RPMI7951 (cell line): ENCODE data around the gene MIX23. TPM values are rescaled to one million over a fixed set of nuclear protein-coding genes. Genes with fewer than 3 reads are reported as not detected.
A peak's percentile ranks its signal among the peaks of the same experiment; 100 is the strongest.

Source experiments
- DNase-seq: peaks from one replicate; pipeline ENCODE4 v3.0.0-alpha.2; 2012; ENCODE audit warnings: low read depth
- total RNA-seq: library from RNA; depleted of rRNA; stranded (reverse); fragments of >200 nt; shearing (Covaris generic); gene quantifications from 2 replicates; pipeline ENCODE4 v1.2.3, GENCODE V29; 2014

MIX23 gene
- total RNA-seq, 1 experiment from 2014 or later: 99.6 TPM

DNA sequence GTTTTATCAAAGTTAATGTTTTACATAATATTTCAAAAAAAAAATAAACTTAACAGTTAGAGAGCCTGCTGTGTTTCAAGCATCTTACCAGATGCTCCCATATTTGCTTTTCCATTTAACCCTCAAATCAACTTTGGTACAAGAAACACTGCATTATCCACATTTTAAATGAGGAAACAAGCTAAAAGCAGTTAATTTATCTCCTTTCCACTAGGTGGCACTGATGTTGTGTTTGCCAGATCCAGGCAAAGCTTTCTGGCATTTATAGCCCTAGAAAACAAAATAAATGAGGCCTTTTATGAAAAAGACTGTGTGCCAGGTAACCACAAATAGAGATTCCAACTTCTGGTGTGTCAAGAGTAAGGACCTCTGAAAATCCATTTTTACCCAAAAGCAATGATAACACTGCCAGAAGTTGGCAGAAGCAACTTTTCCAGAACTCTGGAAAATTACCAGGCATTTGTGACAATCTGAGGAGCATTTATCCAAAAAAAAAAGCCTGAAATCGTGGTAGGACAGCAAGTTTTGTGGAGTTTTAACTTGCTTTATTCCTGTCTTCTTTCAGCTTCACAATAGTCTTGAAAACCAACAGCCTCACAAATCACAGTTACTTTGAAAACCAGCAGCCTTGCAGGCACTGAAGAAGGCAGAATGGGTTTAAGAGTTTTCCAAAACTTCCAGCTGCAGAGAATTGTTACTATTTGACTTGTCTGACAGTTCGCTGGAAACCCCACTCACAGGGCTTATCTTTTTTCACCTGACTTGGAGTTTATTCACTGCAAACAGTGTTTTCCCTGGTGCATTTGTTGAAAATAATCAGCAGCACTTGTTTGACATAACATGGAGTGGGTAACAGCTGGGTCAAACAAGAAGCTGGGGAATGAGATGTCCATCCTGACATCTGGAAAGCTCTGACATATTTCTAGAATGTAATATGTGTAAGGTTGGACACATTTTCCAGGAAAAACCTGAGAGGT lies 10.1 kb upstream of the MIX23 start:
- DNase-seq: peak; percentile 59

DNA sequence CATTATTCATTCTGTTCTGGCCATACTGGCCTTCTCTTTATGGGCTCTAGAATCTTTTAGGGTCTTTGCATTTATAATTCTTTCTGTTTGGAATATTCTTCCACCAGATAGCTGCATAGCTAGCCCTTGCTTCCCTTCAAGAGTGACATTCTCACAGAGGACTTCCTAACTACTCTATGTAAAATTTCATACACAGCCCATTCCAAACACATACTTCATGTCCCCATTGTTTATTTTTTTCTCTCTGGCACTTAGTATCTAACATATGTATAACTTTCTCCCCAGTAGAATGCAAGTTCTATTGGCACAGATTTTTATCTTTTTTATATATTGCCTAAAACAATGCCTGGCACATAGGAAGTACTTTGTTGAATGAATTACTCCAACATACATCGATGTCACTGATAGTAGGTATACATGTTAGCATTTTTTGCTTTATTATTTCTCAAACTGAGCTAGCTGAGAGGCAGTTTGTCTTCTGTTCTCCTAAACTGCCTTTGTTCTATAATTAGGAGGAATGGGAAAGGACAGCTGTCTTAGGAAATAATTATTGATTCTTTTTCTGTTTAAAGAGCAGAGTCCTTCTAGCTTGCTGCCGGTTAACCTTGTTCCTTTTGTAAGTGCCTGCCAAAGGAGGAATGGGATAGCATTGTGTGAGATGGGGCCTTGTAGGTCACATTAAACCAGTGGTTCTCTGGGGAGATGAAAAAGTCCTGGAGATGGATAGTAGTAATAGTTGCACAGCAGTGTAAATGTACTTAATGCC lies 8.8 kb upstream of the MIX23 start:
- no peak for DNase-seq

DNA sequence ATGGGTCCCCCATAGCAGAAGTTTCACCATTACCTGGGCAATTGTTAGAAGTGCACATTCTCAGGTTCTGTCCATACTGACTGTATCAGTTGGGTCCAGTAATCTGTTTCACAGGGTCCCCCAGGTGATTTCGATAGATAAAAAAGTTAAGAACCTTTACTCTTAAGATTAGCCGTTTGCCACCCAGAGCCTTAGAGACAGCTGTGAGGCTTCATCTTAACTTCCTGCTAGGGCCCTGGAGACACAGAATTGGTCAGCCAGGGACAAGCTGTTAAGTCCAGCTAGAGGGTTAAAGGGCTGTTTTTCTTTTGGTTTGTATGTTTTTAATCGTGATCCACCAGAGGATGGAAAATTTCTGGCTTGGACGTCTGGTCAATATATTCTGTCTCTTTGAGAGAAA lies 7.6 kb upstream of the MIX23 start:
- no peak for DNase-seq

DNA sequence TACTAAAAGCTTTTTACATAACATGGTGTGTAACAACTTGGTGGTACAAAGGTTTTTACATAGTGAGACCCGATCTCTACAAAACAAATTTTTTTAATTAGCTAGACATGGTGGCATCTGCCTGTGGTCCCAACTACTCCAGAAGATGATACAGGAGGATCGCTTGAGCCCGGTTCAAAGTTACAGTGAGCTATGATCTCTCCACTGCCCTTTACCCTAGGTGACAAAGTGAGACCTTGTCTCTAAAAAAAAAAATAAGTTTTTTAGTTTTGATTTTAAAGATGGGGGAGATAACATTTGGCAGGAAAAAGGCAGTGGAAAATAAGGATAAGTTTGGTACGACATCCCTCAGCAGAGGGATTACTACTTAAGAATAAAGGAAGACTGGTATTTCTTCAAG lies 6.9 kb upstream of the MIX23 start:
- DNase-seq: no peak

DNA sequence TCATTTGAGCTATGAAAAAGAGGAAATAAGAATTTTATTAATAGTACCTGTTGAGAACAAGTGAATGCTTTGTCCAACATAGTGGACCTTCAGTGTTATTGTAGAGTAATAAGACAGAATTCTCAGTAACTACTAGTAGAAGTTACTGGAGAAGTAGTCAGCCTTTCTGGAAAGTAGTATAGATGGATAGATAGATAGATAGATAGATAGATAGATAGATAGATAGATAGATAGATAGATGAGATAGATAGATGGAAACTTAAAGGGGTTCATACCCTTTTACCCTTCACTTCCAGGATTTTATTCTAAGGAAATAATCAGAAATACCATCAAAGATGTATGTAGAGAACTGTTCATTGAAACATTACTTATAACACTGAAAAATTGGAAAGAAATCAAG lies 6.2 kb upstream of the MIX23 start:
- no peak for DNase-seq

DNA sequence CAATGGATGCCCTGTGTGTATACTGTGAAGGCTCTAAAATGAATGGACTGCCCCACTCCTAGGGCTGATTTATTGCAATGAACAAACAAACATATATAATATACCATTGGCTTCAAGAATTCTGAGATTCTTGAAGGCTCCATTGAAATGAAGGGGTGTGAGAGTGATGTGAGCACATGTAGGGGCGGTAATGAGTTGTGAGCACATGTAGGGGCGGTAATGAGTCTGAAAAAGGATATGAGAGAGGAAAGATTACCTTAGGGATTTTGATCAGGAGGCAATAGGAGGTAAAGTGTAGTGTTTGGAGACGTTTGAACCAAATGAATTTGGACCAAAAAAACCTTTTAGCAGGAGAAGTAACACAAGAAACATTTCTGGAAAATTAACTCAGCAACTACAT lies 4.7 kb upstream of the MIX23 start:
- DNase-seq: no peak

DNA sequence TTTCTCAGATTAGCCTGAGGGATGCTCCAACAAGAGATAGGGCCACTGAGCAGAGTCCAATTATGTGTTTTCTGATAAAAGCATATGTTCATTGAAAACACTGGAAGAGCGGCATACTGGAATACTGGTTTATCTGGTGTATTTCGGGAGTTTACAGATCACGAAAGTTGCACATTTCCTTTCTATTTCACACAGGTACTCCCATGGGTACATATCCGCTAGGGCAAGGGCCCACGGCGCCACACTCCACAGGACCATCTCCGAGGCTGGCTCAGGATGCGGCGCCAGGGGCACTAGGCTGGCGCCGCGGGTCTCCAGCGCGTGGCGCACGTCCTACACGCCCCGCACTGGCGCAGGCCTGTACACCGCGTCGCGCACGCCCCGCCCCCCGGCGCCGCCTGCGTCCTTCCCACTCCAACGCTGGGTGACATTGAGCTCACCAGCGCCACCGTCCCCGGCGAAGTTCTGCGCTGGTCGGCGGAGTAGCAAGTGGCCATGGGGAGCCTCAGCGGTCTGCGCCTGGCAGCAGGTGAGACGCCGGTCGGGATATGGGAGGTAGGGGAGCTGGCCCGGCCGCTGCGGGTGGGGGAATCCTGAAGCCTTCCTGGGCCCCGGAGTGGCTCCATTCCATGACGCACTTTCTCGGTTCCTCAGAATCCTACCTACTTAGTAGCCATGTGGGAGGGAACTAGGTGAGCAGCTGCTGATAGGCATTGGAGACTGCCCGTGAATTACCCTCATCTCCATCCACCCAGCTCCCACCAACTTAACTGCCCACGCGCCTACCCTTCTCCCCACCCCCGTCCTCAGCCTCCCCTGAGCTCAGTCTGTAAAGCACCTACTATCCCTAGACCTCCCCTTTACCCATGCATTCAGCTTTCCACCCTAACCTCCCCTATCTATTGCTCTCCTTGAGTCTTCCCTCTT lies 1.0 kb upstream of the MIX23 start, which contains the start of gene FAM162A:
FAM162A (plus strand) TSS at position 412 of the 927 bp plus-strand sequence; CDS start at position 496, 84 bp downstream.
- peak; percentile 93 for DNase-seq

DNA sequence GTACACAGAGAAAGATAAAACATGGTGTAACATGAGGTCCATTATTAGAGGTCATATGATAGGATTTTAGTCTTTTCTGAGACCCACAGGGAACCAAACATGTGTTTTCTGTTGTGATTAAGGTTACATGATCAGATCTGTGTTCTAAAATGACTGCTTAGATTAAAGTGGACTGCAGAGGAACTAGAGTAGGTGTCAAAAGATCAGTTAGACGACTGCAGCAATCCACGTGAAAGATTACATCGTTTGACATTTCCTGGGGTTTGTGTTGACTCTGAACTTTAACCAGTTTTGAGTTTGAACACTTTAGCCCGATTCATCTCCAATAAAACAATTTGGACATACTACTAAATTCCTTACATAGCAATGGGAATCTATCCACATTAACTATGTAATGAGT lies 5.1 kb downstream of the MIX23 start:
- DNase-seq: no peak

DNA sequence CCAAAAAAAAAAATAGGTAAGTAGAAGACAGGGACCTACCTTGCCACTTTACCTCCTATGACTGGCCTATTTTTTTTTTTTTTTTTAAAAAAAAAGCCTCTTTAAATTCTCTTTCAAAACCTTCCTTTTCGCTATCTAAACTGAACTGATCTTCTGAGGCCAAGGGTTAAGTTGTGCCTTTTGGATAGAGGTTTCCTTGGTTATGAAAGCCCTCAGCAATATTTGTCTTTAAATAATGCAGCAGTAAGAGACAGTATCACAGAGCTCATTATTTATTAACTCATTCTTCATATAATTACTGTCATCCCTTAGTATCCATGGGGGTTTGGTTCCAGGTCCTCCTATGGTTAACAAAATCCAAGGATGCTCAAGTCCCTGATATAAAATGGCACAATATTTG lies 9.0 kb downstream of the MIX23 start:
- DNase-seq: no peak

DNA sequence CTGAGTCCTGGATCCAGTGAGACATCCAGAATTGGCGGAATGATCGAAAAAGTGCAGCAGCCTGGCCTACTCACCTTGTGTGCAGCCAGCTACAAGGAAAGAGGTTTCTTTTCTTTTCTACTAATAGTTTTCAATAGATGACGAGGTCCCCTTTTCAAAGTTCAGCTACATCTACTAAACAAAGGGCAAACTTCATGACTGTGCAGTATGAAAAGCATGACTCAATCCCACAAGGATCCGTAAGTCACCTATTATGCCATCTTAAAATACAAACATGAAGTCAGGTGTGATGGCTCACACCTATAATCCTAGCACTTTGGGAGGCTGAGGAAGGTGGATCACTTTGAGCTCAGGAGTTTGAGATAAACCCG lies 16.7 kb downstream of the MIX23 start:
- DNase-seq: no peak

DNA sequence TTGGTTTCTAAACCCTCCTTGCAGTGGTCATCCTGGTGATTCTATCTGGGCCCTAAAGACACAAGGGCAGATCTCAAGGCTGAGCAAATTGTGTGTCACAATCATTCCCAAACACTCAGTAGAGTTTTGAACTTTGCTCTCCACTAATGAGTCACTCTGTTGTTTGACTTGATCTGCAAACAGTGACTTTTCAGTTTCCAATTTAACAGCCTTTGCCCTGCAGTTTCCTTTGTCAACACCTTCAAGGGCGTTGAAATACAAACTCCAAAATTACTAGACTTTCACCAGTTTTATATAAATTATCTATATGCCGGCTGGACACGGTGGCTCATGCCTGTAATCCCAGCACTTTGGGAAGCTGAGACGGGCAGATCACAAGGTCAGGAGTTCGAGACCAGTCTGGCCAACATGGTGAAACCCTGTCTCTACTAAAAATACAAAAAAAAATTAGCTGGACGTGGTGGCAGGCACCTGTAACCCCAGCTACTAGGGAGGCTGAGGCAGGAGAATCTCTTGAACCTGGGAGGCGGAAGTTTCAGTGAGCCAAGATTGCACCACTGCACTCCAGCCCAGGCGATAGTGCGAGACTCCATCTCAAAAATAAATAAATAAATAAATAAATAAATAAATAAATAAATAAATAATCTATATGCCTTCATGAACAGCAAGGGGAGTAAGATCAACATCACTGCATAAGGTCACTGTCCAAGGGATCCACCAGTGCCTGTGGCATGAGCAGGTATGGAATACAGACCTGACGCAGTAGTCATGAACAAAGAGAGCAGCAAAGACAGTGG lies 17.3 kb downstream of the MIX23 start:
- peak; percentile 15 for DNase-seq

DNA sequence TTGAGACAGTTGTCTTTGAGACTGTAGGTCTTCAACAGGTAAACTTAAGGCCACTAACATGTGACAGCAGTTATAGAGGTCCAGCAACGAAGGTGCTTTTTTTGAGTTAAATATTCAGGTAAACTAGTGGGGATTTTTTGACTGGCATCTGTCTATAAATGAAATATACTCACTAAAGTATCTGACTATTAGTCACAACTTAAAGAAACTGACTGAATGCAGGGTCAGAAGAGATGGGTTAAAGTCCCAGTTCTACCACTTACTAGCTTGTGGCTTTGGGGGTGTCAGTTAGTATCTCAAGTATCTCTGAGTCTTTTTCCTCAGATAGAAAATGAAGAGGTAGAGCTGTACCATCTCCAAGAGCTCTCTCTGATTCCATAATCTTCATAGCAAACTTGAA lies 18.0 kb downstream of the MIX23 start:
- DNase-seq: no peak

DNA sequence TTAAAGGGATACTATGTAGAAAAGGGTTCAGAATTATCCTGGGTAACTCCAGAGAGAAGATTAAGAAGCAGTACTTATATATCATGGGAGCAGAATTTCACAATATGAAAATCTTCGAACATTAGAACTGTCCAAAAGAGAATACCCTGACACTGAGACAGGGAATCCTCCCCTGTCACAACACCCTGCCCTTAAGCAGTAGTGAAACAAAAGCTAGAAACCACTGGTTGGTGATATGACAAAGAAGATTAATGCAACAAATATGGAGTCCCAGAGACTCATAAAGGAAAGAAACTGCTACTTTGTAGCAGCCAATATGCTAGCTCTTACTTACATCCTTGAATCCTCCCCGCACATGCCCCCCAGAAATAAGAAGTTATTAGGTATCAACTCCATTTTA lies 18.5 kb downstream of the MIX23 start:
- no peak for DNase-seq

DNA sequence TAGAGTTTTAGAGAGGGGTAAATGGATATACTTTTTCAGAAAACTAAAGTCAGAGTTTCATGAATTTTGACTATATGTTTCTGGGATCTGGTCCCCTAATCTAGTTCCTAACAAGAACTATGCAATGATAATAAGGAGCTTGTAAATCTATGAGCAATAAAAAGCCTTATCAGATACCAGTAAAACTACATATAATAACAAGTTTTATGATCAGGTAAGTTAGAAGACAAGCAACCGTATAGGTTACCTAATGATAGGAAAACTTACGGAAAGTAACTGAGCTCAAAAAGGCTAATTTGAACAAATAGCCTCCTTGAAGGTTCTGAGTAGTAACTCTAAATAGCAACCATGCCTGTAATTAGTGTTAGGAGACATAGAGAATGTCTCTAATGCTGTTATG lies 21.0 kb downstream of the MIX23 start:
- DNase-seq: no peak

DNA sequence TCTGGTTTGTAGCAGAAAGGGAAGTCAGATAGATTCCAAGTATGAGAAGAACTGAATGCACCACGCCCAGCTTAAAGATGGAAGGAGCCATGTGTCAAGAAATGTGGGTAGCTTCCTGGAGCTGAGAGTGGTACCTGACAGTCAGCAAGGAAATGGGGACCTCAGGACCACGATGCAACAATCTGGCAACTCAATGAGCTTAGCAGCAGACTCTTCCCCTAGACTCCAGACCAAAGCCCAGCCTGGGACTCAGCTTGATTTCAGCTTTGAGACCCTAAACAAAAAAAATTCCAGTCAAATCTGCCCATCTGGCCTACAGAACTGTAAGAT lies 24.4 kb downstream of the MIX23 start:
- DNase-seq: no peak

DNA sequence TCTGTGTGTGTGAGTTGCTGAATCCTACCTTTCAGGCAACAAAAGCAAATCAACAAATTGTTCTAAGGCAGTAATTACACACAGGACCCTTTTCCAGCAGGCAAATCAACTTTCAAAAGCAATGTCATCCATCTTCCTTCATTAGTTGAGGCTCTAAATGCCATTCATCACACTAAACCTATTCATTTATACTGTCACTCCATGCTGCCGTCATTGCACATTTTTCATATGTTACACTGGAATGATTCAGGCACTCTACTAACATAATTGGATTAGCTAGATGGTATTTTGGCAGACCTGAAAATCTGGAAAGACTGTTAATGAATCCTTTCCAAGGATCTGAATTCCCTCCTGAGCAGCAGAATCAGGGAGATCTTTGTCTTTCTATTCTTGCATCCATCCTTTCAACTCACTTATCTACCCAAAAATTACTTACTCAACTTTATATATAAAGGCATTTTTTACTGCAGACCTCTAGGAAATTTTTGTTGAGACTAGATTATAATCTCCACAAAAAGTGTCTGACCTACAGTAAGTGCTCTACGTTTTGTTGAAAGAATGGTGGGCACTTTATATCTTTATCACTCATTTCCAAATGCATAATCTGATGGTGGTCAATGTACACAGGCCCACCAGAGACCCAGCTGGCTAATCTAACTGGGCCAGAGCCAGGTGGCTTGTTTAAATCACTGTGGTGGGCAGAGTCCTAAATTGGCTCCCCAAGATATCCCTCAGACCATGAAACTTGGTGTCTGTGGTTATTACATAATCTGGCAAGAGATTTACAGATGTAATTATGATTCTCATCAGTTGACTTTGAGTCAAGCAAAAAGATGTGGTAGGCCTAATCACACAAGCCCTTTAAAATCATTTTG lies 25.0 kb downstream of the MIX23 start:
- no peak for DNase-seq

DNA sequence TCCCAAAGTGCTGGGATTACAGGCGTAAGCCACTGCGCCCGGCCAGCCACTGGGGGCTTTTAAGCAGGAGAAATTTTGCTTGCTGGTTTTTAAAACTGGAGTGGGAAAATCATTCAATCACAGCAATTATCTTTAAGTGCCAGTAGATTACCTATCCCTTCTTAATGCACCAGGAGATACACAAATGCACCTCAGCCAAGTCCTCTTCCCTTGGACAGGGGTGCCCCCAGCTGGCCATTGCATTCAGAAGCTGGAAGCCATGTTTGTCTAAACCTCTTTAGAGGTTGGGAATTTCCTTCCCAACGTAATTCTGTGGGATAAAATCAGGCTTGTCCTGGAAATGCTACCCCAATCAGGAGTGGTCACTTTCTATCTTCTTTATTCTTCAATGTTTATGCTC lies 26.6 kb downstream of the MIX23 start:
- DNase-seq: peak; percentile 24

DNA sequence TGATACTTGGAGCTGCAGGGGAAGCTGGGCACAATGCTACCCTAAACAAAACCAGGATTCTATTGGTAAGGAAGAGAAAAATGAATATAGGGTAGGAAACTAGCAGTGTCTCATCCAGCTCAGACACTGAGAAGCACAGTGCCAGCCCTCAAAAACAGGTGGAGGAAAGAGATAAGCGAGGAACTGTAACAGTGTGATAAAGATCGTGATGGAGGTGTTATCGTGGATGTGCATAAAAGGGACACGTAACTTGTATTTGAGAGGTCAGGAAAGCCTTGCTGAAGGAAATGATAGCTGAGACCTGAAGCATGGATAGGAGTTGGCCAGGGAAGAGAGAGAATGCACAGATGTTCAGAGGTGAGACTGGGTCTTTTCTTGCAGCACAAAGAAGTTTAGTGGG lies 27.4 kb downstream of the MIX23 start:
- no peak for DNase-seq

DNA sequence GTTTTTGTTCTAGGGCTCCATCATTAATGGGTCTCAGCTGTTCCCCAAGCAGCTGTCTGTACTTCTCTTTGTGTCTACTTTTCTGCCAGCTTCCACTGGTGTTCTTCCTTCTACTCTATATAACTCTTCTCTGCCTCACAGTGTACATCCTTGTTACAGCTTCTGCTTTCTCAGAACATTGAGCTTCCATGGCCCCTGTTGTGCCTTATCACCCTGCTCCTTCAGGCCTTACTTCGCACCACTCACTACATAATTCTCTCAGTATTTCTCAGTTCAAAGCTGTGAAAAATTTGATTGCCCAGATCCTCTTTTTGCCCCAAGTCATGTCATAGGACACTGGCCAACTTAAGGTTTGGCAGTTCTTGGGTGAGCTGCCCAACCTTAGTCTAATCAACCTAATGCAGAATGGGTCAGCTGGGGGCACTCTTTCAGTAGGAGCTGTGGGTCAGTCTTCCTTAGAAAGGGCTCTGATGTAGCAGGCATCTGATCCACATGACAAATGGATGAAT lies 29.1 kb downstream of the MIX23 start:
- no peak for DNase-seq

DNA sequence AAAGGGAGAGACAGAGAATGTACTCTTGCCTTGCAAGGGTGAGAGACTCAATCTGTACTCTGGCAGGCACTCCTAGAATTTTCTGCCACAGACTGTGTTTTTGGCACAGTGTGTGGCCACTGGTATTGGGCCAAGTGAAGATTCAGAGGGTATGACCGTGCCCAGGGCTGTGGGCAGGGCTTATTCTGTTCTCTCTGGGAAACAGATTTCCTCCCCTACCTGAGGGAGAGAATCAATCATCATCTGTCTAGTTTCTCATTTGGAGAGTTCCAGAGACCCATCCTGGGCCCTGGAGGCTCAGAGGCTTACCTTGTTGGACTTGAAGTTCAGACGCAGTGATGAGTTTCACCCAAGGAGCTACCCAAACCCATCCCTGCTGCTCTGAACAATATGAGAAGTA lies 29.8 kb downstream of the MIX23 start:
- DNase-seq: peak; percentile 29
